DOHH2 (cell line): ENCODE measurements around the gene UCHL3.

Experiments used
- H3F3A ChIP-seq: fragments of 200-600 bp; sonication (generic), shearing (Covaris generic); 2 replicates; pipeline ENCODE4 v1.6.0; 2016; ENCODE audit warnings: antibody characterized with exemption, mild to moderate bottlenecking; ENCODE audit not compliant: control insufficient read depth, insufficient read depth
- H3K27ac ChIP-seq: fragments of 200-600 bp; sonication (generic); 2 replicates; pipeline ENCODE4 v1.5.1; 2014; ENCODE audit warnings: low read depth, mild to moderate bottlenecking, low read length, moderate library complexity
- H3K27me3 ChIP-seq: fragments of 200-600 bp; sonication (generic); 2 replicates; pipeline ENCODE4 v1.6.1; 2014; ENCODE audit warnings: mild to moderate bottlenecking, low read length, mixed read lengths; ENCODE audit not compliant: control insufficient read depth
- H3K36me3 ChIP-seq: fragments of 200-600 bp; sonication (generic); 2 replicates; pipeline ENCODE4 v1.6.1; 2014; ENCODE audit warnings: mild to moderate bottlenecking, low read length, moderate library complexity, mixed read lengths; ENCODE audit not compliant: control insufficient read depth
- H3K4me1 ChIP-seq: fragments of 200-600 bp; sonication (generic); 2 replicates; pipeline ENCODE4 v1.6.1; 2014; ENCODE audit warnings: mild to moderate bottlenecking, low read length, mixed read lengths; ENCODE audit not compliant: control insufficient read depth
- H3K4me2 ChIP-seq: fragments of 200-600 bp; sonication (generic); 2 replicates; pipeline ENCODE4 v1.6.0; 2014; ENCODE audit warnings: mild to moderate bottlenecking, low read length, moderate library complexity
- H3K4me3 ChIP-seq: fragments of 200-600 bp; sonication (generic); 2 replicates; pipeline ENCODE4 v1.5.1; 2014; ENCODE audit warnings: mild to moderate bottlenecking, low read length, mixed read lengths
- H3K79me2 ChIP-seq: fragments of 200-600 bp; sonication (generic); 2 replicates; pipeline ENCODE4 v1.6.1; 2014; ENCODE audit warnings: mild to moderate bottlenecking, low read length, mixed read lengths; ENCODE audit not compliant: control insufficient read depth
- H3K9me2 ChIP-seq: fragments of 200-600 bp; sonication (generic); replicated peaks from 2 replicates; pipeline ENCODE4 v1.6.1; 2014; ENCODE audit warnings: mild to moderate bottlenecking, low read length, mixed read lengths; ENCODE audit not compliant: control insufficient read depth
- H3K9me3 ChIP-seq: fragments of 200-600 bp; sonication (generic); 2 replicates; pipeline ENCODE4 v1.6.1; 2014; ENCODE audit warnings: antibody characterized with exemption, low read length, mixed read lengths; ENCODE audit not compliant: control insufficient read depth, insufficient read depth
- H4K20me1 ChIP-seq: fragments of 200-600 bp; sonication (generic); 2 replicates; pipeline ENCODE4 v1.6.0; 2014; ENCODE audit warnings: low read depth, mild to moderate bottlenecking, antibody characterized with exemption, low read length, moderate library complexity; ENCODE audit not compliant: control insufficient read depth, insufficient read depth
- CTCF ChIP-seq: fragments of 200-600 bp; sonication (generic); IDR thresholded peaks from one replicate; pipeline ENCODE4 v1.5.1; 2014; ENCODE audit warnings: antibody characterized with exemption, mild to moderate bottlenecking, low read depth, low read length; ENCODE audit not compliant: poor library complexity, severe bottlenecking
- EZH2phosphoT487 ChIP-seq: fragments of 200-600 bp; sonication (generic); IDR thresholded peaks from 2 replicates; pipeline ENCODE4 v1.6.1; 2017; ENCODE audit warnings: borderline replicate concordance, mild to moderate bottlenecking, antibody characterized with exemption, low read length, moderate library complexity, mixed read lengths

Gene UCHL3

GRCh38 chr13:75637181-75637750 lies 87.7 kb downstream of the UCHL3 start:
- H3K9me2 ChIP-seq: no peaks in the 10 kb centered on the region
- H3K27ac ChIP-seq: no peak overlapping the region
- no peak for TF ChIP-seq EZH2phosphoT487
- TF ChIP-seq CTCF: no peak
- peaks cover 5% of the 10 kb centered on the region; the same call in 1 of the 2 replicates for H3K27me3 ChIP-seq
- no peaks in the 10 kb centered on the region for H3K9me3 ChIP-seq
- peaks cover 9% of the 10 kb centered on the region for H3F3A ChIP-seq
- H3K4me1 ChIP-seq: peaks cover 17% of the 10 kb centered on the region
- peaks cover 2% of the 10 kb centered on the region; the same call in 1 of the 2 replicates for H3K79me2 ChIP-seq
- H3K4me3 ChIP-seq: peak overlapping the region; percentile 77
- H3K36me3 ChIP-seq: 0 out of 2 replicates have a peak, but pooled peaks cover 3% of the 10 kb centered on the region
- H3K4me2 ChIP-seq: peak overlapping the region; percentile 84
- H4K20me1 ChIP-seq: no peaks in the 10 kb centered on the region

- TF ChIP-seq CTCF (no peak), EZH2phosphoT487 (no peak)
- no peak overlapping the region for H3K4me2 ChIP-seq
- peaks cover 3% of the 10 kb centered on the region; the same call in 1 of the 2 replicates for H3F3A ChIP-seq
- peaks cover 2% of the 10 kb centered on the region; the same call in 1 of the 2 replicates for H3K79me2 ChIP-seq
- peaks cover 17% of the 10 kb centered on the region for H3K4me1 ChIP-seq
- peaks cover 5% of the 10 kb centered on the region; the same call in 1 of the 2 replicates for H3K27me3 ChIP-seq
- no peaks in the 10 kb centered on the region for H3K9me2 ChIP-seq
- H3K27ac ChIP-seq: no peak overlapping the region
- no peak overlapping the region for H3K4me3 ChIP-seq
- H3K36me3 ChIP-seq: 0 out of 2 replicates have a peak, but pooled peaks cover 3% of the 10 kb centered on the region
- H4K20me1 ChIP-seq: no peaks in the 10 kb centered on the region
- H3K9me3 ChIP-seq: no peaks in the 10 kb centered on the region
Observed at GRCh38 chr13:75639454-75639853, 89.9 kb downstream of the UCHL3 start.

- no peak overlapping the region for H3K4me3 ChIP-seq
- peaks cover 5% of the 10 kb centered on the region; the same call in 1 of the 2 replicates for H3K27me3 ChIP-seq
- H3K9me2 ChIP-seq: no peaks in the 10 kb centered on the region
- no peak for TF ChIP-seq EZH2phosphoT487
- TF ChIP-seq CTCF: no peak
- no peaks in the 10 kb centered on the region for H3F3A ChIP-seq
- no peaks in the 10 kb centered on the region for H3K9me3 ChIP-seq
- H3K79me2 ChIP-seq: peaks cover 2% of the 10 kb centered on the region; the same call in 1 of the 2 replicates
- no peaks in the 10 kb centered on the region for H4K20me1 ChIP-seq
- H3K4me2 ChIP-seq: no peak overlapping the region
- 0 out of 2 replicates have a peak, but pooled peaks cover 3% of the 10 kb centered on the region for H3K36me3 ChIP-seq
- no peak overlapping the region for H3K27ac ChIP-seq
- peaks cover 12% of the 10 kb centered on the region for H3K4me1 ChIP-seq
Observed at GRCh38 chr13:75641026-75641425, 91.4 kb downstream of the UCHL3 start.
